Stimulated activated CD8-positive, alpha-beta memory T cell treated with anti-CD3 and anti-CD28 coated beads, Interleukin-2, amount 100 ng/mL, for 1 hour (primary cell): Measurements from ENCODE around the gene PTCD3.

Experiments
- DNase-seq, 2 donors: peaks; one replicate each; pipeline ENCODE4 v3.0.0-alpha.2; 2020; ENCODE audit warnings: low read depth in 2 of 2

Gene PTCD3

GRCh38 chr2:86082756-86083155 is 23.3 kb upstream of the PTCD3 start:
- no peak for DNase-seq

- no peak for DNase-seq
These were observed 17.8 kb upstream of the PTCD3 start for GRCh38 chr2:86087936-86088850.

- no peak for DNase-seq
These were observed 11.8 kb upstream of the PTCD3 start for GRCh38 chr2:86094229-86094628.

- DNase-seq: no peak
These were observed 8.7 kb upstream of the PTCD3 start for GRCh38 chr2:86097114-86097896.

GRCh38 chr2:86097913-86098312 is 8.1 kb upstream of the PTCD3 start:
- no peak for DNase-seq

- no peak for DNase-seq
These were observed 3.9 kb upstream of the PTCD3 start for GRCh38 chr2:86102157-86102556.

- DNase-seq: peak; percentile 58
These were observed 625 bp upstream of the PTCD3 start, which contains the start of gene POLR1A for GRCh38 chr2:86105252-86105968. Gene POLR1A, minus strand, starts transcription at chr2:86105886. Its CDS starts 110 bp downstream, at chr2:86105776.

GRCh38 chr2:86107031-86107430 is 996 bp downstream of the PTCD3 start:
- no peak for DNase-seq

- no peak for DNase-seq
These were observed 12.1 kb downstream of the PTCD3 start for GRCh38 chr2:86118130-86118529.

- DNase-seq: no peak
These were observed 17.4 kb downstream of the PTCD3 start for GRCh38 chr2:86123328-86123925.

GRCh38 chr2:86124683-86125082 is 18.6 kb downstream of the PTCD3 start:
- DNase-seq: no peak

GRCh38 chr2:86134709-86135108 is 28.7 kb downstream of the PTCD3 start:
- DNase-seq: no peak

GRCh38 chr2:86135653-86136052 is 29.6 kb downstream of the PTCD3 start:
- DNase-seq: no peak

- no peak for DNase-seq
These were observed 30.1 kb downstream of the PTCD3 start for GRCh38 chr2:86136141-86136540.

- DNase-seq: no peak
These were observed 32.9 kb downstream of the PTCD3 start for GRCh38 chr2:86138736-86139625.

GRCh38 chr2:86139981-86140380 is 33.9 kb downstream of the PTCD3 start:
- no peak for DNase-seq

GRCh38 chr2:86140969-86141392 is 34.9 kb downstream of the PTCD3 start:
- no peak for DNase-seq

- DNase-seq: no peak
These were observed 36.6 kb downstream of the PTCD3 start for GRCh38 chr2:86142436-86143257.

- no peak for DNase-seq
These were observed 37.3 kb downstream of the PTCD3 start for GRCh38 chr2:86143307-86143706.
